T1000 (cell line): Measurements from ENCODE around the gene PLA2G4B.
A peak's percentile ranks its signal among the peaks of the same experiment; 100 is the strongest.

Source experiments
- DNase-seq: peaks from one replicate; lab custom pipeline; 2025; ENCODE audit warnings: mixed read lengths; lab: John Stamatoyannopoulos, UW

PLA2G4B gene

GRCh38 chr15:41869770-41870688 lies 31.4 kb downstream of the PLA2G4B start:
- no peak for DNase-seq

- peak; percentile 46 for DNase-seq
Measured at GRCh38 chr15:41870689-41871081, 32.0 kb downstream of the PLA2G4B start.

- DNase-seq: no peak
Measured at GRCh38 chr15:41871175-41871905, 32.7 kb downstream of the PLA2G4B start.

GRCh38 chr15:41872166-41872747 lies 33.6 kb downstream of the PLA2G4B start:
- DNase-seq: no peak

GRCh38 chr15:41873711-41874110 lies 35.1 kb downstream of the PLA2G4B start:
- no peak for DNase-seq

- DNase-seq: no peak
Measured at GRCh38 chr15:41874736-41875135, 36.1 kb downstream of the PLA2G4B start.

- DNase-seq: no peak
Measured at GRCh38 chr15:41876007-41876406, 37.4 kb downstream of the PLA2G4B start.

- DNase-seq: no peak
Measured at GRCh38 chr15:41876689-41877088, 38.0 kb downstream of the PLA2G4B start.

- DNase-seq: no peak
Measured at GRCh38 chr15:41877631-41878354, 39.1 kb downstream of the PLA2G4B start.

GRCh38 chr15:41878355-41878699 lies 39.7 kb downstream of the PLA2G4B start:
- DNase-seq: no peak

- no peak for DNase-seq
Measured at GRCh38 chr15:41879321-41879845, 40.7 kb downstream of the PLA2G4B start.

GRCh38 chr15:41880156-41880877 lies 41.7 kb downstream of the PLA2G4B start:
- no peak for DNase-seq

- no peak for DNase-seq
Measured at GRCh38 chr15:41881086-41881485, 42.4 kb downstream of the PLA2G4B start.

GRCh38 chr15:41881550-41881919 lies 42.9 kb downstream of the PLA2G4B start:
- DNase-seq: no peak

- no peak for DNase-seq
Measured at GRCh38 chr15:41881920-41882688, 43.5 kb downstream of the PLA2G4B start.

GRCh38 chr15:41882689-41883483 lies 44.2 kb downstream of the PLA2G4B start:
- no peak for DNase-seq

- no peak for DNase-seq
Measured at GRCh38 chr15:41883484-41883825, 44.8 kb downstream of the PLA2G4B start.

- DNase-seq: no peak
Measured at GRCh38 chr15:41884458-41884857, 45.8 kb downstream of the PLA2G4B start.

- no peak for DNase-seq
Measured at GRCh38 chr15:41885321-41885720, 46.7 kb downstream of the PLA2G4B start.

- no peak for DNase-seq
Measured at GRCh38 chr15:41885841-41886240, 47.2 kb downstream of the PLA2G4B start.
